Anterior cingulate cortex (tissue), 58 donors: ENCODE measurements around the gene GABRA1.

ENCODE experiments used
- DNase-seq, 58 donors: peaks; one replicate each; lab custom pipeline; 2025; lab: John Stamatoyannopoulos, UW

Gene GABRA1

GRCh38 chr5:161847941-161848391 lies at the start of gene GABRA1:
GABRA1 (plus strand) TSS chr5:161848120; CDS start chr5:161850811, 2,691 bp downstream.
- DNase-seq: peak in 28 of 58 donors; percentile 2 to 68 (median 24)

GRCh38 chr5:161799316-161799715 lies 48.6 kb upstream of the GABRA1 start:
- no peak for DNase-seq

DNA sequence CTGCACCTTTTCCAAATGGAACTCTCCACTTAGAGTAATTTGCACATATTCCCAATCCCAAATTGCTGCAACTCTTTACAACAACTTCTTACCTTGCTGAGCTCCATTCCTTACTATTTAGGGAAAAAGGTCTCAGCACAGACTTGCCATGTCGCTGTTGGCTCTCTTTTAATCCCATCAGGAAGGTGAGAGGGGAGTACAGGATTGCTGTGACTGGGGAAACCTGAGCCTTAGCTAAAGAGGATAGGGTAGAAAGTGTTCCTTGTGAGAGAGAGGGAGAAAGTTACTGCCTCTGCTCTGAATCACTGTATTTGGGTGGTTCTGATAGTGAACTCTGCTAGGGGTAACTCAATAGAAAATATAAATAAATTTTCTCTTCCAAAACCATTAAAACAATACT lies 43.7 kb upstream of the GABRA1 start:
- DNase-seq: no peak

DNA sequence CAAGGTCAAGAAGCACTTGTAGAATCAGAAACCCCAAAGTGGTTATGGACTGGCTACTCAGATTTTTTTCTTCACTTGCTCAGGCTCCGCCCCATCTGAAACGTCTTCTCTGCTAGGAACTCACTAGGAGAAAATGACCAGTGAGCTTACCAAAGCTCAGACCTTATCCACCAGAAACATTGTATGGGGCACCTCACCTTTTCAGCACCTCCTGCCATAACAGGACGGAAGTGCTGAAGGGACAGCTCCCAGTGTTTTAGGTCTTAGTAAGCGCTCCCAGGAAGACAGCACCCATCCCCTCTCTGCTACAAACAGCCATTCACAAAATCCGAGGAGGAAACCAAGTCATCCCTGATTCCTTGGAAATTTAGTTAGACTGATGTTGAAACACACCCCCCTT lies 1.2 kb upstream of the GABRA1 start:
- DNase-seq: peak in 3 of 58 donors; percentile 0 to 15 (median 15)

- DNase-seq: peak in 5 of 58 donors; percentile 11 to 49 (median 28)
Measured at GRCh38 chr5:161847447-161847846, 473 bp upstream of the GABRA1 start.

DNA sequence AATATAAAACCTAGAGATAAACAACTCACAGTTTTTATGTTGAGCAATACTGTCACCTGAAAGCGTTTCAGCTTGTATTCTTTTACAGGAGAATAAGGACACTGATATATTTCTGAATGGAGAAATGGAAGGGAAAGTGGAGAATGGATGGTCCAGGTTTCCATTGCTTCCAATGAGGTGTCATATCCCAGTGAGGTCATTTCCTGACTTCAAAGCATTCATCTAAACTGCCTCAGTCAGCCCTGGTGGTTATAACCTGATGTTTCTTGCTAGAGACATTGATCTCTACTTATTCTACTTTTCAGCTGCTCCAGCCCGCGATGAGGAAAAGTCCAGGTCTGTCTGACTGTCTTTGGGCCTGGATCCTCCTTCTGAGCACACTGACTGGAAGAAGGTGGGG lies 2.6 kb downstream of the GABRA1 start:
- DNase-seq: peak in 2 of 58 donors; percentile 8 to 22

GRCh38 chr5:161851691-161852299 lies 3.9 kb downstream of the GABRA1 start:
- DNase-seq: no peak

- no peak for DNase-seq
Measured at GRCh38 chr5:161857358-161857757, 9.4 kb downstream of the GABRA1 start.

- no peak for DNase-seq
Measured at GRCh38 chr5:161863259-161863658, 15.3 kb downstream of the GABRA1 start.

DNA sequence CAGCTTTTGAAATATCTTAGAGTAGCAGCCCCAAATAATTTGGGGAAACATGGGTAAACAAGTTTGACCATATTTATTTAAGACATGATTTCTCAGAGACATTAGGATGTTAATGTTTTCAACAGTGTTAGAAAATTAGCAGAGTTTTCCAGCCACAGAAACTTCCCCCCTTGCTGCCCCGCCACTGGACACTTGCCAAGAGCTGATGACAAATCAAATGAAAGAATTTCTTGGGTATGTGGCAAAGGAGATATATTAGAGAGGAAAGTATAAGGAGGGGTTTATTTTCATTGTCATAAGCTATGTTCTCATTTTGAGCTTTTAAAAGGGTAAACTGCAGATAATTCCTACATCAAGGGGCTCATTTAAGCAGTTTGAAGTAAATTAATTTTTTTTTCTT lies 15.9 kb downstream of the GABRA1 start:
- no peak for DNase-seq

GRCh38 chr5:161865510-161865909 lies 17.6 kb downstream of the GABRA1 start:
- no peak for DNase-seq

DNA sequence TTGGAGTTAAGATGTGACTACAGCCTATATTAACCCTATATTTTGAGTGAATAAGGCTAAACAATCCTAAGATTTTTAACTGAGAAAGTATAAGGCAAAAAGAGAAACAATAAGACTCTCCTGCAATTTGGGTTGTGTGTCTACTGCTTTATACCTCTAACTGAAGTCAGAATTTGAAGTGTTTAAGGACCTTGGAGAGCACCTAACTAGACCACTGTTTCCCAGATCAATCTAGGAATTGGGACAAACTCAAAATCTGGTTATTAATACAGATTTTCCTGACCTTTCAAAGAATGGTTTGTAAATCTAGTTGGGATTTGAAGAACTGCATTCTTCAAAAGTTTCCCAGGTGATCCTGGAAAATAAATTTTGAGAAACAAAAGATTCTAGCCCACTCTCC lies 42.1 kb downstream of the GABRA1 start:
- DNase-seq: no peak

DNA sequence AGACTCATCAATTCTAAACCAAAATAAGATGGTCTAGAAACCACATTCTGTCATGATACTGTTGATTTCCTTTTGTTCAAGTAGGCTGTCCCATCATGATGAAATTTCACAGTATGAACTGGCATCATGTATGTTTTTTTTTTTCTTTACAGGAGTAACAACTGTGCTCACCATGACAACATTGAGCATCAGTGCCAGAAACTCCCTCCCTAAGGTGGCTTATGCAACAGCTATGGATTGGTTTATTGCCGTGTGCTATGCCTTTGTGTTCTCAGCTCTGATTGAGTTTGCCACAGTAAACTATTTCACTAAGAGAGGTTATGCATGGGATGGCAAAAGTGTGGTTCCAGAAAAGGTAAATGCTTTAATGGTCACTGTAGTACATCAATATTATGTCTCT lies 47.6 kb downstream of the GABRA1 start:
- no peak for DNase-seq

GRCh38 chr5:161897033-161897432 lies 49.1 kb downstream of the GABRA1 start:
- DNase-seq: no peak

GRCh38 chr5:161899590-161899989 lies 51.7 kb downstream of the GABRA1 start:
- no peak for DNase-seq

DNA sequence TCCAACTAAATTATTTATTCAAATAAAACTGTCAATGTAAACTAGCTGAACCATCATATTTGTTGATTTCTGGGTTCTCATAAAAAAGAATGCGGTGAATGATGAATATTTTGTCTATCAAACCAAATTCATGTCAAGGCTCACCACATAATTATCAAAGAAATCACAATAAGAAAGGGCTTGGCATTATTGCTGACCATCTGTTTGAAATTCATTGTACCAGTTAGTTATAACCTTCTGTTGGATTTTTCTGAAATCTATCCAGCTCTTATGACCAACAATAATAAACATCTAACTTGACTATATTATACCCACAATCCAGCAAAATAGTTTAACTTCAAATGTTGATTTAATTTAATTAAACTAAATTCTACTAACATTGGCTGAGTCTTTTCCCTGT lies 53.1 kb downstream of the GABRA1 start:
- DNase-seq: no peak

- DNase-seq: no peak
Measured at GRCh38 chr5:161921781-161922180, 73.9 kb downstream of the GABRA1 start.

DNA sequence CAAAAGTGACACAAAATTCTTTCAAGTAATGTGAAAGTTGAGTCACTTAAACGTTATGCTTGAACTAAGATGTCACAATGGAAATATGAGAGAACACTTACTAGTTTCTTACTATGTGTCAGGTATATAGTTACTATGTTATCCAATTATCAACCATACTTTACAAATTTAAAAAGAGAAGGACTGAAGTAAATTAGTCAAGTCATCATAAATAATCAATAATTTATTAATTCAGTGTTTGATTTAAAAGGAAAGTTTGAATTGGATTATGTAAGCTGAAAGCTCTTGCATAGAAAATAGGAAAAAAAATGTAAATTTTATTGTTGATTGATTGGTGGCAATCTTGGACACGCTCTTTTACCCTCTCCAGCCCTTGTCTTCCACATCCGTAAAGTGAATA lies 76.3 kb downstream of the GABRA1 start:
- no peak for DNase-seq

GRCh38 chr5:161925960-161926359 lies 78.0 kb downstream of the GABRA1 start:
- no peak for DNase-seq

DNA sequence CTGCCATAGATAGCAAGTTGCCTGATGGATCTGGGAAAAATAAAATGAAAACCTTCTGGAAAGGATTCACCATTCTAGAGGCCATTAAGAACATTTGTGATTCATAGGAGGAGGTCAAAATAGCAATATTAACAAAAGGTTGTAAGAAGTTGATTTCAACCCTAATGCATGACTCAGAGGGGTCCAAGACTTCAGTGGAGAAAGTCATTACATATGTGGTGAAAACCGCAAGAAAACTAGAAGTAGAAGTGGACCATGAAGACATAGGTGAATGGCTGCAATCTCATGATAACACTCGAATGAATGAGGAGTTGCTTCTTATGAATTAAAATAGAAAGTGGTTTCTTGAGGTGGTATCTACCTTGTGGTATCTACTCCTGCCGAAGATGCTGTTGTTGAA lies 86.6 kb downstream of the GABRA1 start:
- DNase-seq: no peak

GRCh38 chr5:161944974-161945373 lies 97.1 kb downstream of the GABRA1 start:
- no peak for DNase-seq

- no peak for DNase-seq
Measured at GRCh38 chr5:161946911-161947310, 99.0 kb downstream of the GABRA1 start.
